Fibroblast of lung (primary cell): ENCODE measurements around the gene TMEM132E. TPM values are rescaled to one million over a fixed set of nuclear protein-coding genes. Genes with fewer than 3 reads are reported as not detected.

Source experiments
- DNase-seq, 2 donors: peaks; one replicate each; pipeline versions ENCODE4 v3.0.0 to v3.0.0-alpha.2; 2010; ENCODE audit warnings: low read depth in 2 of 2
- H2AFZ ChIP-seq: 2 replicates; pipeline ENCODE4 v1.5.1; 2012; ENCODE audit warnings: low read length, control low read depth, inconsistent platforms
- H3K27ac ChIP-seq: 2 replicates; pipeline ENCODE4 v1.5.1; 2011; ENCODE audit warnings: low read length, control low read depth; ENCODE audit not compliant: insufficient read depth
- H3K27me3 ChIP-seq: 2 replicates; pipeline ENCODE4 v1.5.1; 2011; ENCODE audit warnings: mild to moderate bottlenecking, low read length; ENCODE audit not compliant: control insufficient read depth, insufficient read depth
- H3K36me3 ChIP-seq: 2 replicates; pipeline ENCODE4 v1.5.1; 2011; ENCODE audit warnings: low read length; ENCODE audit not compliant: control insufficient read depth, insufficient read depth
- H3K4me1 ChIP-seq: 2 replicates; pipeline ENCODE4 v1.5.1; 2011; ENCODE audit warnings: low read length; ENCODE audit not compliant: control insufficient read depth, insufficient read depth; ENCODE audit errors: extremely low read depth
- H3K4me2 ChIP-seq: 2 replicates; pipeline ENCODE4 v1.5.1; 2011; ENCODE audit warnings: low read length, control low read depth; ENCODE audit not compliant: insufficient read depth; ENCODE audit errors: extremely low read depth
- H3K4me3 ChIP-seq, 4 experiments: fragments of 200-600 bp in 1 of 4; sonication (generic) in 1 of 4; replicated peaks in 1 of 4; 2 replicates each; pipeline ENCODE4 v1.5.1; 2011 to 2016; ENCODE audit warnings: low read length in 4 of 4, low read depth in 3 of 4, mild to moderate bottlenecking in 3 of 4, control low read depth in 2 of 4, inconsistent platforms in 1 of 4, mixed read lengths in 1 of 4; ENCODE audit not compliant: insufficient read depth in 1 of 4; ENCODE audit errors: control extremely low read depth in 1 of 4
- H3K79me2 ChIP-seq: 2 replicates; pipeline ENCODE4 v1.5.1; 2012; ENCODE audit warnings: mild to moderate bottlenecking, low read length, inconsistent platforms; ENCODE audit not compliant: control insufficient read depth, insufficient read depth
- H3K9ac ChIP-seq: 2 replicates; pipeline ENCODE4 v1.5.1; 2011; ENCODE audit warnings: mild to moderate bottlenecking, low read length, control low read depth; ENCODE audit not compliant: insufficient read depth
- H3K9me3 ChIP-seq: 2 replicates; pipeline ENCODE4 v1.5.1; 2012; ENCODE audit warnings: low read depth, low read length; ENCODE audit not compliant: control insufficient read depth, insufficient read depth
- H4K20me1 ChIP-seq: 2 replicates; pipeline ENCODE4 v1.5.1; 2011; ENCODE audit warnings: low read length; ENCODE audit not compliant: control insufficient read depth, insufficient read depth; ENCODE audit errors: extremely low read depth
- CTCF ChIP-seq, 2 donors: IDR thresholded peaks in 1 of 2; conservative IDR thresholded peaks in 1 of 2; 1 replicate in 1 of 2; 2 replicates in 1 of 2; pipeline ENCODE4 v1.5.1; 2011 to 2012; ENCODE audit warnings: low read length in 2 of 2, control low read depth in 1 of 2, inconsistent platforms in 1 of 2, low read depth in 1 of 2, mild to moderate bottlenecking in 1 of 2
- EZH2 ChIP-seq: IDR thresholded peaks from 2 replicates; pipeline ENCODE4 v1.5.1; 2012; ENCODE audit warnings: low read length, control low read depth, mild to moderate bottlenecking; ENCODE audit errors: missing control alignments
- polyA plus RNA-seq, 2 donors: library from polyadenylated mRNA; depleted of rRNA in 1 of 2; stranded (reverse) in 1 of 2; unstranded in 1 of 2; fragments of >200 nt; gene quantifications; 2 replicates each; pipeline ENCODE4 v1.2.1, GENCODE V29; 2011 to 2012; ENCODE audit warnings: missing spikeins in 1 of 2
- total RNA-seq: library from RNA; depleted of rRNA; stranded (reverse); fragments of >200 nt; gene quantifications from 2 replicates; pipeline ENCODE4 v1.2.1, GENCODE V29; 2014

Gene TMEM132E
- total and polyA plus RNA-seq, 2 donors (not counting 1 experiment from before 2014, with no cell fraction given) = not detected

- H2AFZ ChIP-seq = no peak overlapping the region
- H3K27ac ChIP-seq = no peak overlapping the region
- no peak overlapping the region for H3K9ac ChIP-seq
- H3K4me1 ChIP-seq = no peaks in the 10 kb centered on the region
- H4K20me1 ChIP-seq = no peaks in the 10 kb centered on the region
- no peaks in the 10 kb centered on the region for H3K27me3 ChIP-seq
- DNase-seq = no peak
- no peaks in the 10 kb centered on the region for H3K36me3 ChIP-seq
- H3K9me3 ChIP-seq = no peaks in the 10 kb centered on the region
- H3K79me2 ChIP-seq = no peaks in the 10 kb centered on the region
- no peak overlapping the region for H3K4me3 ChIP-seq
- no peak overlapping the region for H3K4me2 ChIP-seq
- TF ChIP-seq EZH2 = no peak
- no peak for TF ChIP-seq CTCF (conservative IDR thresholded peaks at IDR 0.05 in 1 of 2, IDR thresholded peaks at IDR 0.05 in 1 of 2; ENCODE audit: low read depth in 1 of 2, low read length in 2 of 2)
These were observed 35.3 kb downstream of the TMEM132E start for GRCh38 chr17:34614698-34615097.

- Histone ChIP-seq H3K79me2 (no peaks in the 10 kb centered on the region), H4K20me1 (no peaks in the 10 kb centered on the region), H3K4me2 (no peak overlapping the region), H3K4me3 (no peak overlapping the region), H3K27me3 (no peaks in the 10 kb centered on the region), H3K36me3 (no peaks in the 10 kb centered on the region), H3K27ac (no peak overlapping the region), H3K4me1 (no peaks in the 10 kb centered on the region), H3K9ac (no peak overlapping the region), H2AFZ (no peak overlapping the region), H3K9me3 (no peaks in the 10 kb centered on the region)
- no peak for TF ChIP-seq EZH2
- TF ChIP-seq CTCF (conservative IDR thresholded peaks at IDR 0.05 in 1 of 2, IDR thresholded peaks at IDR 0.05 in 1 of 2; ENCODE audit: low read depth in 1 of 2, low read length in 2 of 2) = no peak
- DNase-seq = no peak
These were observed 35.9 kb downstream of the TMEM132E start for GRCh38 chr17:34615326-34615725.

- no peaks in the 10 kb centered on the region for H3K4me1 ChIP-seq
- H3K27me3 ChIP-seq = no peaks in the 10 kb centered on the region
- no peak for DNase-seq
- H3K9me3 ChIP-seq = no peaks in the 10 kb centered on the region
- H3K9ac ChIP-seq = no peak overlapping the region
- TF ChIP-seq CTCF (conservative IDR thresholded peaks at IDR 0.05 in 1 of 2, IDR thresholded peaks at IDR 0.05 in 1 of 2; ENCODE audit: low read depth in 1 of 2, low read length in 2 of 2) (no peak), EZH2 (no peak)
- H4K20me1 ChIP-seq = no peaks in the 10 kb centered on the region
- H3K27ac ChIP-seq = no peak overlapping the region
- H3K4me3 ChIP-seq = no peak overlapping the region
- H3K36me3 ChIP-seq = no peaks in the 10 kb centered on the region
- H2AFZ ChIP-seq = no peak overlapping the region
- no peak overlapping the region for H3K4me2 ChIP-seq
- no peaks in the 10 kb centered on the region for H3K79me2 ChIP-seq
These were observed 36.8 kb downstream of the TMEM132E start for GRCh38 chr17:34616148-34616547.
